ENCODE data around the gene KIF3B.

The KIF3B gene

DNA sequence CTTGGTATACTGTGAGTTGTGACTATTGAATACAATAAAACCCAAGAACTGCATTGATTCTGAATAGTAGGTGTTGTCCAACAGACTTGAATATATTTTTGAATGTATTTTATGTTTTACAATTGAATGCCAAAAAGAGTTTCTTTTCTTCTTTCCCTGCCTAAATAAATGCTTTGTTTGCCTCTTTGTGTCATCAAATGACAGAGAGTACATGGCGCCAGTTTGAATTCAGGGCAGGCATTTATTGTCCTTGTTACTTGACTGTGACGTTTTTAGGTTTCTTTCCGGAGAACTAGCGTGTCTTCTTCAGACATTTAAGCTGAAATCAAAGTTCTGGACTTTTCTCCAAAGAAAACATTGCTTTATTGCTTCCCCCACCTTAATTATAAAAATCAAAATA lies 16.6 kb downstream of the KIF3B start:
- in situ Hi-C loops (cut with HindIII; ENCODE audit: low sequenced_read_pairs) = no loop called here
- H3K4me3 ChIP-seq (ENCODE audit: low read depth, low read length) = no peak overlapping the region
- DNase-seq (ENCODE audit: low read depth) = no peak
- TF ChIP-seq, protein P1, sequence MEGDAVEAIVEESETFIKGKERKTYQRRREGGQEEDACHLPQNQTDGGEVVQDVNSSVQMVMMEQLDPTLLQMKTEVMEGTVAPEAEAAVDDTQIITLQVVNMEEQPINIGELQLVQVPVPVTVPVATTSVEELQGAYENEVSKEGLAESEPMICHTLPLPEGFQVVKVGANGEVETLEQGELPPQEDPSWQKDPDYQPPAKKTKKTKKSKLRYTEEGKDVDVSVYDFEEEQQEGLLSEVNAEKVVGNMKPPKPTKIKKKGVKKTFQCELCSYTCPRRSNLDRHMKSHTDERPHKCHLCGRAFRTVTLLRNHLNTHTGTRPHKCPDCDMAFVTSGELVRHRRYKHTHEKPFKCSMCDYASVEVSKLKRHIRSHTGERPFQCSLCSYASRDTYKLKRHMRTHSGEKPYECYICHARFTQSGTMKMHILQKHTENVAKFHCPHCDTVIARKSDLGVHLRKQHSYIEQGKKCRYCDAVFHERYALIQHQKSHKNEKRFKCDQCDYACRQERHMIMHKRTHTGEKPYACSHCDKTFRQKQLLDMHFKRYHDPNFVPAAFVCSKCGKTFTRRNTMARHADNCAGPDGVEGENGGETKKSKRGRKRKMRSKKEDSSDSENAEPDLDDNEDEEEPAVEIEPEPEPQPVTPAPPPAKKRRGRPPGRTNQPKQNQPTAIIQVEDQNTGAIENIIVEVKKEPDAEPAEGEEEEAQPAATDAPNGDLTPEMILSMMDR (IDR thresholded peaks at IDR 0.05; ENCODE audit: low read depth, low read length, missing control alignments) = no peak

DNA sequence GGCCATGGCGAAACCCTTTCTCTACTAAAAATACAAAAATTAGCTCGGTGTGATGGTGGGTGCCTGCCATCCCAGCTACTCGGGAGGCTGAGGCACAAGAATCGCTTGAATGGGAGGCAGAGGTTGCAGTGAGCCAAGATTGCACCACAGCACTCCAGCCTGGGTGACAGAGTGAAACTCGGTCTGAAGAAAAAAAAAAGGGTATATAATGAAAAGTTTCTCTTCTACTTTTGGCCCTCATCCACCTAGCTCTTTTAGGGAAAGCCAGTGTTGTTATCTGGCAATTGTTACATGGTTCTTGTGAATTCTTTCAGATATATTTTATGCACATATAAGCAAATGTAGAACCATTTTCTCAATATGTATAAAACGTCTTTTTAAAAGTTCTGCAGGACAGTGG lies 19.0 kb downstream of the KIF3B start:
- H3K4me3 ChIP-seq (ENCODE audit: low read depth, low read length) = no peak overlapping the region
- TF ChIP-seq, protein P1 (IDR thresholded peaks at IDR 0.05; ENCODE audit: low read depth, low read length, missing control alignments) = no peak
- DNase-seq (ENCODE audit: low read depth) = no peak
- in situ Hi-C loops (cut with HindIII; ENCODE audit: low sequenced_read_pairs) = loop anchor here (5.0 kb wide), 1 partner anchor 41 kb away; no protein-coding TSS in a partner anchor

DNA sequence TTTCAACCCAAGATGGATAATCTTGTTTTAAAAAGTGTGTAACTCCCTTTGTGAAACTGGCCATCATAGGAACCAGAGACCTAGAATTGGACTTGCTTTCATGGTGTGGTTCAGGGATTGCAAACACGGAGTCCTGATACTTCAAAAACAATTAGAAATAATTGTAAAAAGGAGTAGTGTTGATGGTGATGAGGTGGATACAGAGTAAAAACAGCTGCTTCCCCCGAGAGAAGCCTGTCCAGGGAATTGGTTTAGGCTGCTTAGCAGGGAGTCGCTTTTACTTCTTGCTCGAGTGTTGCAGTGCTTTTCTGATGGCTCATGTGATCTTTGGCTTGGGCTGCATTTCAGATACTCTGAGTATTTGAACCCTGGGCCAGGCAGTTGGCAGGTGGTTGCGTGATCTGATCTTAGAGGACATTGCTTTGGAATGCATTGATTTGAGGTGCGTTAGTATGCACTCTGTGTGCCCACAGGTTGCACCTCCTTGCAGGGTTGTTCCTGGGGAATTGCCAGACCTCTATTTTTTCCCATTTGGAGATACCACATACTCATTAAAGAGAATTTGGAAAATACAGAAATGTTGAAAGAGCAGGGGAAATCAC lies 19.5 kb downstream of the KIF3B start:
- no peak for DNase-seq (ENCODE audit: low read depth)
- H3K4me3 ChIP-seq (ENCODE audit: low read depth, low read length) = no peak overlapping the region
- TF ChIP-seq, protein P1 (IDR thresholded peaks at IDR 0.05; ENCODE audit: low read depth, low read length, missing control alignments) = no peak
- in situ Hi-C loops (cut with HindIII; ENCODE audit: low sequenced_read_pairs) = loop anchor here (5.0 kb wide), 1 partner anchor 40 kb away; no protein-coding TSS in a partner anchor

DNA sequence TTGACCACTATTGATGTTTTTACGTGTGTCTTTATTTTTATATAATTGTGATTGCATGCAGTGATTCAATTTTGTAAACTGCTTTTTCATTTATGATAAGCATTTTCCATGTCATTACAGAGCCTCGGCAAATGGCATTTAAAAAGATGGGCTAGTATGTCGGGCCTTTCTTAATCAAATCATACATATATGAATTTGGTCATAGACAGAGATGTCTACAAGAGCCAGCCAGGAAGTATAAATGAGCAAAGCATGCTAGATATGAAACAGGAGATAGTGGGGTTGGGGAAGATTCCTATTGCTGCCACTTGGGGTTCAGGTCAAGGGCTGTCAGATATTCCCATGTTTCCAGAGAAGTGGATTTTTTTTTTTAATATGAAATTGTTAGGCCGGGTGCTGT lies 20.0 kb downstream of the KIF3B start:
- no peak for DNase-seq (ENCODE audit: low read depth)
- H3K4me3 ChIP-seq (ENCODE audit: low read depth, low read length) = no peak overlapping the region
- TF ChIP-seq, protein P1 (IDR thresholded peaks at IDR 0.05; ENCODE audit: low read depth, low read length, missing control alignments) = no peak
- in situ Hi-C loops (cut with HindIII; ENCODE audit: low sequenced_read_pairs) = loop anchor here (5.0 kb wide), 1 partner anchor 40 kb away; no protein-coding TSS in a partner anchor

DNA sequence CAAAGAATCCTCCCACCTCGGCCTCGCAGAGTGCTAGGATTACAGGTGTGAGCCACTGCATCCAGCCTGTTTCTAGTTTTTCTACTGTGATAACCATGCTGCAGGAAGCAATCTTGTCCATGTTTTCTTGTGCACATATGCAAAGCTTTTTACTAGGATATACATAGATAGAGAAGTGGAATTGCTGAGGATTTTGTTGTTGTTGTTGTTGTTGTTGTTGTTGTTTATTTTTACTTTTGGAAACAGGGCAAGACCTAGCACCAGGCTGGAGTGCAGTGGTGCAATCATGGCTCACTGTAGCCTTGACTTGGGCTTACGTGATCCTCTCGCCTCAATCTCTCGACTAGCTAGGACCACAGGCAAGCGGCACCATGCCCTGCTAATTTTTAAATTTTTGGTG lies 23.2 kb downstream of the KIF3B start:
- no peak for DNase-seq (ENCODE audit: low read depth)
- no peak overlapping the region for H3K4me3 ChIP-seq (ENCODE audit: low read depth, low read length)
- TF ChIP-seq, protein P1 (IDR thresholded peaks at IDR 0.05; ENCODE audit: low read depth, low read length, missing control alignments) = no peak
- in situ Hi-C loops (cut with HindIII; ENCODE audit: low sequenced_read_pairs) = no loop called here

DNA sequence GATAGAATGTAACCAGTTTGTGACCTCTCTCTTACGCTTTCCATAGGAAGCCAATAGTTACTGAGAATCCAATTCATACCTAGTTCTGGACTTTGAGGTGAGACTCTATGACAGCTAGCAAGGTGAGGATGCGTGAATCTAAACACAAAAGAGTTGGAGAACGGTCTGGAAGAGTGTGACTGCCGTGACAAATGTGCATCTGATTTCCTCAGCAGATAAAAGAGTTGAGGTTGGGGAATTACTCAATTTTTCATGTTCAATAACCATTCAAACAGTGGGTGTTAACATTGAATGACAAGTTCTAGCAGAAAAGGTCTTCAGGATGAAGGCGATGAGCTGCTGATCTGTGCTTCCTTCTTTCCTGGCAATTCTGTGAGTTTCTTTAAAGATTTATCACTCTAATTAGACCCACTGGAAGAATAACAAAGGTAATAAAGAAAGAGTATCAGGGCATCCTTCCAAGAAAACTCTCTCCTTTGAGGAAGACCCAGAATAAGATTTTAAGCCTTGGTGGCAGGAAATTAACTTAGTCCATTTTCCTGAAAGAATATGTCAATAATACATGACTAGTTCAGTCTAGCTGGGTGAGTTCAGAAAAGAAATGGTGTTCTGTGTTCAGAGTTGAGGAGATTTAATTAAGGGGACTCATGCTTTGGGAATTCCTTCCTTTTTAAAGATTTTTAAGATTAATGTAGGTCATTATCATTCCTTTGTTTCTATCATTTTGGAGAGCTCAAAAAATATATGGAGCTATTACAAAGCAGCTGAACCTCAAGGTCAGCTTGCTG lies 24.5 kb downstream of the KIF3B start:
- in situ Hi-C loops (cut with HindIII; ENCODE audit: low sequenced_read_pairs) = no loop called here
- TF ChIP-seq, protein P1 (IDR thresholded peaks at IDR 0.05; ENCODE audit: low read depth, low read length, missing control alignments) = no peak
- DNase-seq (ENCODE audit: low read depth) = no peak
- H3K4me3 ChIP-seq (ENCODE audit: low read depth, low read length) = no peak overlapping the region

Data from astrocyte of the cerebellum (primary cell).